ENCODE data around the gene CD300LG.
"Not testable (repeated sequence)": the region's sequence is repeated elsewhere in the genome, so short reads cannot be mapped to it uniquely, and the experiment has no call there.

CD300LG gene

DNA sequence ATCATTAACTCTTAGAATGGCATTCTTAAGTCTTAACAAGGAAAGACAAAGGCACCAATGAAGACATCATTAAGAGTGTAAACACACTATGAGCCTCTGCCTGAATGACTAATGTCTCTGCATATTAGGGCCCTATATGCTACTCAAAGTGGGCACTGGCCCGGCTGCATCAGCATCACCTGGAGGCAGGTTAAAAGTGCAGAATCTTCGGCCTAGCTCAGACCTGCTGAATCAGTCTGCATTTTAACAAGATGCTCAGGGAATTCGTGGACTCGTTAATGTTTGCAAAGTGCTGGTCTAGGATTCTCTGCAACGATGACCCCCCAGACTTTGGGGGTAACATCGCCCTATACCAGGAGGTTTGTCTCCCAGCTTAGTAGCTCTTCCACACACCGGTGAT lies 20.8 kb upstream of the CD300LG start:
- no peak for DNase-seq

DNA sequence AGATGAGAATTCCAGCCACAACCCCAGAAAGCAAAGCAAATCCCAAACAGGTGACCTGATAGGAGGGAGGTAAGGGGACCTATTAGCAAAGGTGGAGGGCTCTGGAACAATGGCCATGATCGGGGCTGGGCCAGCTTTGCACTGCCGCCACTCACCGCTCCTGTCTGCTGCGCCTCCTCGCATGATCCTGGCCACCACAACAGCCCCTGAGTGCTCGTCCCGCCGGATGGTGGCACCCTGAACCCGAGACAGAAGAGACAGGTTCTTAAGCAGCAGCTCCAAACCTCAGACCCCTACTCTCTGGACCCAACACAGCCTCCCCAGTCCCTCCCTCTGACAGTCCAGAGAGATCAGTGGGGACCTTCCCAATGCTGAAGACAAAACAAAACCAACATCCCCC lies 19.4 kb upstream of the CD300LG start:
- no peak for DNase-seq

DNA sequence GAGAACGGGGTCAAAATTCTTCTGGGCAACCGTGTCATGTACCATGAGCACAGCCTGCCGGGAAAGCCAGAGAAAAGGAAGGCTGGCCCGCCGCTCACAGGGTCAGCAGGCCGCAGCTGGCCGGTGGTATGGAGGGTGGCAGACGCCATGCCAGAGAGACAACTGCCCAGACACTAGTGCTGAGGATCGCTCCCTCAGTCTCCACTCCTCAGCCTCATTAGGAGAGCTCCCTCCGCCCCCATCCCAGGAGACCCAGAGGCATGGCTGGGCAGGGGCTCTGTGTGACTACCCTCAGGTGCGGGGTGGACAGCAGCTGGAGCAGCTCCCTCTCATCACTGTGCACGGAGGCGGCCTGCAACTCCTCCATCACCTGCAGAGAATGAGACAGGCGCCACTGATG lies 17.2 kb upstream of the CD300LG start:
- DNase-seq, result no peak

DNA sequence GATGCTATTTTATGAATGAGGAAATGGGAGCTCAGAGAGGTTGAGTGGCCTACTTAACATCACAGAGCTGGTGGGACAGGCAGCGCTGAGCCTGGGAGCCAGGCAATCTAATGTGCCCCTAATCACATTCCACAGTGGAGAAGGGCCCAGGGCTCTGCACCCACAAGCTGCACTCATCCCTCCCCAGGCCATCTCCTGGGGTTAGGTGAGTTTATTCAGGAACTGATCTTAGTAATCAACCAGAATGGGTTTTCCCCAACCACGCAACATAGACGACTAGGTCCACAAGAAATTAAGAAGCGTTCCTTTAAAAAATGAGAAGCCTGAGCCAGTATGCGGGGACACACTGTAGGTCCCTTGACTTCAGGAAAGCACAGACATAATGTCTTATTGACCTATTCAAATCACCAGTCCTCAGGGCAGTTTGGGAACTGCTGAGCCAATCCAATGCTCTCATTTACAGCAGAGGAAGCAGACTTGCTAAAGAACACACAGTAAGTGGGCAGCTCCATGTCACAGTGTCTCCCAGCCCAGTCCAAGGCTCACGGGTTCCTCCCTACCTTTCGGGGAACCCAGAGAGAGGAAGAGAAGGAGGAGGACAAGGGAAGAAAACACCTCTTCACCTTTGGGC lies 16.4 kb upstream of the CD300LG start:
- peak; percentile 39 for DNase-seq

DNA sequence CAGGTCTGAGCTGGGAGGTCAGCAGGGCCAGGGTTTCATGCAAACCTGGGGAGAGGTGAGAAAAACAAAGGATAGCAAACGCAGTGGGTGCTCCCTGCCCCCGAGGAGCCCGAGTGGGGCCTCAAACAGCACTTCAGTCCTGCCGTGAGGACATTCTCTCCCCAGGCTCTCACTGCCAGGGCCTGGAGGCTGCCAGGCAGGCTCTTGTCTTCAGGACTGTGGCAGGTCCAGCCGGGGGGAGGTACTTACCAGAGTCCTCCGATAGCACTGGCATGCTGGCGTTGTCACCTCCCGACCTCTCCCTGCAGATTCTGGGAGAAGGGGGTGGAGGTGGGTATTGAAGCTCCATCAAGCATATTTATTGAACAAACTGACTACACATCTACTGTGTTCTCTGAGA lies 15.3 kb upstream of the CD300LG start:
- DNase-seq, result no peak

DNA sequence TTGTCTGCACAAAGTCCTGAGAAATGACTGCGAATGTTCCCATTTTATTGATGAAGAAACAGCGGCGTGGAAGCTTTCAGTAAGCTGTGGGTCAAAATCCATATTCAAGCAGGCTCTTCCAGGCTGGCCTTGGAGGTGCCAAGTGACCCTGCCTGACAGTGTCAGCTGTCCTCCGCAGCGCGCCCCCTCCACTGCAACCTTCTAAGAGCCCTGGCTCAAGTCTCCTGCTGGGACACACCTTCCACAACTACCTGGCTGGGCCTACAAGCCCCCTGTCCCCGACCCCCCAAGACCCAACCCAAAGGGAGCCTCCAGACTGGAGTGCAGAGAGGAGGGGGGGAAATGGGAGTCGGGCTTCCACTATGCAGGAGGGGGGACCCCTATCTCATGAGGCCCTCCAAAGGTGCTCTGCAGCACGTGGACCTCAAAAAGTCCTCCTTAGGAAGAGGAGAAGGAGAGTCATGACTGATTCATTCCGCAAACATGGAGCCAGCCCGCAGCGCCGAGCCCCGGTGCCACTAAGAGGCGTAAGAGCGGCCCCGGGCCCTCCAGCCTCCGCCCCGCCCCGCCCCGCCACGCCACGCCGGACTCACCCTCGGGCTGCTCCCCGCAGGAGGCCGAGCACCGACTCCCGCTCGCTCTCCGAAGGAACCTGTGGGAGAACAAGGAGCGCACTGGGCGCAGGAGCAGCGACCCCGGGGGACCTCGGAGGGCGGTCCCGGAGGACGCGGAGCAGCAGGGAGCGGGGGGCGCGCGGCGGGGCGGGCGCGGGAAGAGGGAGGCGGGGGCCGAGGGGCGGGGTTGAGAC lies 14.6 kb upstream of the CD300LG start:
- peak; percentile 33 for DNase-seq

DNA sequence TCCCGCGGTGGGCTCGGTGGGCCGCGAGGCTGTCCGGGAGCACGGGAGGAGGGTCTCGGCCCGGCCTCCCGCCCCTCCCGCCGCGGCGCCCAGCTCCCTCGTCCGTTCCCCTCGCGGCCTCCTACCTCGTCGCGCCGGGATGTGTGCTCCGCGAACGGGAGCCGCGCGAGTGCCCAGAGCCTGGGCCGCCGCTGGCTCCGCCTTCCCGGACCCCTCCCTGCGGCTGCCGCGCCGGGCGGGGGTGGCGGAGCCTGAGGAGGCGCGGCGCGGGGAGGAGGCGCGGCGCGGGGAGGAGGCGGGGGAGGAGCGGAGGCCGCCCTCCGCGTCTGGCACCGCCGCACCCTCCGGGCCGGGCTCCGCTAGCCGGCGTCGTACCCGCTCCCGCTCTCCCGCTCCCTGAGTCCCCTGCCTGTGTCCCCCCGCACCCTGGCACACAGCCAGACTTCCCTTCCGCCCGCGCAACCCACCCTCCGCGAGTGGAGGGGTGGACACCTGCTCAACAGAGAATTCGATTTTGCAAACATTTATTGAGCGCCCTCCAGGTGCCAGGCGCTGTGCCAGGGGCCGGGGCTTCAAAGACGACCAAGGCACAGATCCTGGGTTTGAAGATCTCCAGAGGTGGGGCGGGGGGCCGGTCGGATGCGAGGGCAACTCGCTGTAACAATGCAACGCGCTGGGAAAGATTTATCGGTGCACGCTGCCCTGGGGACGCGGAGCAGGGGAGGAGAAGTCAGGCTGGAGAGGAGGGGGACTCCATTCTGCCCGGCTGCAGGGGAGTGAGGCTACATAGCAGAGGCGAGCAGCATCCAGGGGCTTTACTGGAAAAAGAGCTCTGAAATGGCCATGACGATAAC lies 13.8 kb upstream of the CD300LG start, which contains the start of gene MPP3:
MPP3 (minus strand) TSS at position 171 of the 854 bp plus-strand sequence. CDS start 1,240 bp downstream, outside the sequence.
- peak; percentile 47 for DNase-seq

DNA sequence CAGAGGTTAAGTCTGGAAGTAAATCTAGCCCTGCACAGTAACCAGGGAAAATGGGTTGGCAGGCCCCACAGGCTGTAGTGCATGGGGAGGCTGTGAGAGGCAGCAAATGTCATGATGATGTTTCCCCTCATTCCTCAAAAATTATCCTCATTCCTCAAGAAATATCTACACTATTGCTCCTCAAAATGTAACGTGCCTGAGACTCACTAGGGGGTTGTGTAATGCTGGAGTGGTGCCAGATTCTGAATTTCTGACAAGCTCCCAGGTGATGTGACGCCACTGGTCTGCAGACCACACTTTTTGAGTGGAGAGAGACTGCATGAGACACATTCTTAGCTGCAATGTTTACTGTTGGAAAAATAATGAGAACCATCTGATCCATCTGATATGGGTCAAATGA lies 12.9 kb upstream of the CD300LG start:
- DNase-seq, result no peak

DNA sequence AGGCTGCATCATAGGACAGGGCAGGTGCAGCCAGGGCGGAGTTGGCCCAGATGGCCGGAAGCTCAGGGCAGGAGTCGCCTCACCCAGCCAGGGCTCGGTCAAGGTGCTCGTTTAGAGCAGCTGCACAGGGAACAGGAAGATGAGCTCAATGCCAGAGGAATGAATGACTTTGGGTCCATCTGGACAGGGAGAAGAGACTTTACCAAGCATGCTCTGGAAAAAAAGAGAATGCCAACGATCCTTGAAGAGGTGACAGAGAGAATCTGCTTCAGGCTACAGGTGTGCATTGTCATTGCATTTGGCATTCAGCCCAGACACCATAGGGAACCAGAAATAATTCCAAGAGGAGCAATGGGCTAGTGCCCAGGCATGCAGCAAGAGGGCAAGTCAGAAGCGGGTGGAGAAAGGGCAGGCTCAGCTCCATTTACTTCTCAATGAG lies 7.3 kb upstream of the CD300LG start:
- no peak for DNase-seq

DNA sequence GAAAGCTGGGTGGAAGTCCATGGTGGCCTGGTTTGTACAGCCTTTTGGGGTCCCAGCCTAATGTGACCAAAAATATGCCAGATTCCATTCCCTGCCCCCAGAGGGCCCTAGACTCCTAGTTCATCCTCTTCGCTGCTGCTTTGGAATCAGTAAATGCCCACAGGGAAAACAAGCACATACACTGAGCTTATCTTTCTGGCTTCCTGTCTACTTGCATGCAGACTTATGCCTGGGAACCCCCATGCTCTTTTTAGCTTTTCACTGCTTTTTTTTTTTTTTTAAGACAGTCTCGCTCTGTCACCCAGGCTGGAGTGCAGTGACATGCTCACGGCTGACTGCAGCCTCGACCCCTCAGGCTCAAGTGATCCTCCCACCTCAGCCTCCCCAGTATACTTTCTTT lies 6.2 kb upstream of the CD300LG start:
- no peak for DNase-seq

DNA sequence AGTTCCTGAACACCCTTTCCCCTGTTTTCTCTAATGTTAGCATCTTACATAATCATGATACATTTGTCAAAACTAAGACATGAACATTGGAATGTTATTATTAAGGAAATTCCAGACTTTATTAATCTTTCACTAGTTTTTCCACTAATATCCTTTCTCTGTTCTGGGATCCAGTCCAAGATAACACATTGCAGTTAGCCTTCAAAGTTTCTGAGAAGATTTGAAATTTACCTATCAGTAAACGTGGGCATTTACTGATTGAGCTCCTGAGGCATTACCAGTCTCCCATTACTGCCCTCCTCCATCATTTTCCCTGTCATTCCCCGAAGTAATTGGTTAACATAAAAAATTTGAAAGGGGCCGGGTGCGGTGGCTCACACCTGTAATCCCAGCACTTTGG lies 5.7 kb upstream of the CD300LG start:
- no peak for DNase-seq

DNA sequence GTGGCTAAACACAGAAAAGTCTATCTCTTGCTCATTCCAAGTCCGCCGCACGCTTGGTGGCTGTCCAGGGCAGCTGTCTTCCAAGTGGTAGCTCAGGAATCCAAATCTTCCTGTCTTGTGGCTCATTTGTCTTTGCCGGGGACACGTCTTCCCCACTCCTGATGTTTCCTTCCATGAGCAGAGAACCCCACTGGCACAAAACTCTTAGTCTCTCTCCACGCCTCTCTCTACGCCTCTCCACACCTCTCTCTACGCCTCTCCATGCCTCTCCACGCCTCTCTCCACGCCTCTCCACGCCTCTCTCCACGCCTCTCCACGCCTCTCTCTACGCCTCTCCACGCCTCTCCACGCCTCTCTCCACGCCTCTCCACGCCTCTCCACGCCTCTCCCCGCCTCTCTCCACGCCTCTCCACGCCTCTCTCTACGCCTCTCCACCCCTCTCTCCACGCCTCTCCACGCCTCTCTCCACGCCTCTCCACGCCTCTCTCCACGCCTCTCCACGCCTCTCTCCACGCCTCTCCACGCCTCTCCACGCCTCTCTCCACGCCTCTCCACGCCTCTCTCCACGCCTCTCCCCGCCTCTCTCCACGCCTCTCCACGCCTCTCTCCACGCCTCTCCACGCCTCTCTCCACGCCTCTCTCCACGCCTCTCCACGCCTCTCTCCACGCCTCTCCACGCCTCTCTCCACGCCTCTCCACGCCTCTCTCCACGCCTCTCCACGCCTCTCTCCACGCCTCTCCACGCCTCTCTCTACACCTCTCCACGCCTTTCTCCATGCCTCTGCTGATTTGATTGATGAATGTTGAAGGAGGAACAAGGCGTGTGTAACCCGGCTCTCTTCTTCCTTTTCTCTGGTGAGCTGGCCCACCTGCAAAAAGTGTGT lies 4.6 kb upstream of the CD300LG start:
- DNase-seq, result not testable (repeated sequence)

DNA sequence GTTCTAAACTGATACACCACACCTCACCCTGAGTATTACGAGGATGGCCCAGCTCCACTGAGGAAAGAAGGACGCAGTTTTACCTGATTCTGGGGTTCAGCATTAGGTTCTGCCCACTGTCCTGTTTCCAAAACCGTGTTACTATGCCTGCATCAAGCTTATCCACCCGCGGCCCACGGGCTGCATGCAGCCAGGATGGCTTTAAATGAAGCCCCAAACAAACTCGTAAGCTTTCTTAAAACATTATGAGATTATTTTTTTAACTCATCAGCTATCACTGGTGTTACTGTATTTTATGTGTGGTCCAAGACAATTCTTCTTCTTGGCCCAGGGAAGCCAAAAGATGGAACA lies 4.0 kb upstream of the CD300LG start:
- no peak for DNase-seq

DNA sequence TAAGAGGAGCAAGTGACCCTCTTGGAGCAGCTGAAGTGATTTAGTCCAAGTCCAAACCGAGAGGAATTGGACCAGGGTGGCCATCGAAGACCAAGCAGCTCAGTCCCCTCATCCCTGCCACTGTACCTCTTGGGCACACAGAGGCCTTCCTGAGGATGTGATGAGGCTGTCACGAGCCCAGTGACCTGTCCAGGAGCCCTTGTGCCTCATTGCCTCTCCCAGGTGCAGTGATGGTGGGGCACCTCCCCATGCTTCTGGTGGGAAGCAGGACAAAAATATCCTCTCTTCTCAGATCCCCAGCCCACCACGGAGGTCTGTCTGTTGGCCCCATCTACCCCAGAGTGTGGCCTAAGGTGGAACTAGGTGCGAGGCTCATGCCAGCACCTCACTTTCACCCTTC lies 2.7 kb upstream of the CD300LG start:
- no peak for DNase-seq

DNA sequence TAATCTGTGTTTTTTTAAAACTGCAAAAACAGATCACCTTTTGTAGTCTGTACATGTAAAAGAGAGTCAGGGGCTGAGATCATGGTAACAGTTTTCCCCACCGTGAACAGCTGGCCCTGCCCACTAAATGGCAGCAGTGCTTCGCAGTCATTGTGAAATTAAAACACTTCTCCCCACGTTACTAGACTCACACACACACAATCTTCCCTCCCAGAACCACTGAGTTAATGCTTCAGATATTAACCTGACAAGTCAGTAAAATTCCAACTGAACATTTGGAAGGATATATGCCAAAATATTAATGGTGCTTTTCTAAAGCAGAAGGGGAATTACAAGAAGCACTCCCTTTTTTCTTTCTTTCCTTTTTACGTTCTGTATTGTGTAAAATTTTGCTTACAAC lies 1.2 kb upstream of the CD300LG start:
- no peak for DNase-seq

DNA sequence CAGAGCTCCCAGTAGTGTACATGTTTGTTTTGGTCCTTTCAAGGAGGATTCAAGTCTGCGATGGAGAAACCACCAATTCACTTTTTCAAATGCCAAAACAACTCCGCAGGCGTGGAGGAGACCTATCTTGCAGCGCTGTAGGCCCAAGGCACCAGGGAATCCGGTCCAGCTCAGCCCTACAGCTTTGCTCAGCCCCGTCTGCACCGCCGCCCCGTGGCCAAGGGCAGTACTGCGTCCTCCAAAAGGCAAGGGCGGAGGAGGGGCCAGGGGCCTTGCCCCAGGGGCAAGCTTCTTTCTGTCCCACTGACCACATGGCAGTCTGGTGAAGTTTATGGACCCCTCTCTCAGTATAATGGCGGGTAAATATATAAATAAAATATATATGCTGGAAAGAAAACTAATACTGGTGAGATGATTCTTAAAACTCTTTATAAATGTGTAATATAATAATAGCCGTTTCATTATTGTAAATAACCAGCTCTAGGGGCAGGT lies 709 bp upstream of the CD300LG start:
- DNase-seq, result peak; percentile 89

DNA sequence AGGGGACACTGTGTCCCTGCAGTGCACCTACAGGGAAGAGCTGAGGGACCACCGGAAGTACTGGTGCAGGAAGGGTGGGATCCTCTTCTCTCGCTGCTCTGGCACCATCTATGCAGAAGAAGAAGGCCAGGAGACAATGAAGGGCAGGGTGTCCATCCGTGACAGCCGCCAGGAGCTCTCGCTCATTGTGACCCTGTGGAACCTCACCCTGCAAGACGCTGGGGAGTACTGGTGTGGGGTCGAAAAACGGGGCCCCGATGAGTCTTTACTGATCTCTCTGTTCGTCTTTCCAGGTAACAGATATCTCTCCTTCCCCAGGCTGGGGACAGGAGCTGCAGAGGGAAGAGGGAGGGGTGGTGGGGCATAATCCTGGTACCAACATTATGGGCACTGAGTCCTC lies 1.6 kb downstream of the CD300LG start:
- DNase-seq, result no peak

DNA sequence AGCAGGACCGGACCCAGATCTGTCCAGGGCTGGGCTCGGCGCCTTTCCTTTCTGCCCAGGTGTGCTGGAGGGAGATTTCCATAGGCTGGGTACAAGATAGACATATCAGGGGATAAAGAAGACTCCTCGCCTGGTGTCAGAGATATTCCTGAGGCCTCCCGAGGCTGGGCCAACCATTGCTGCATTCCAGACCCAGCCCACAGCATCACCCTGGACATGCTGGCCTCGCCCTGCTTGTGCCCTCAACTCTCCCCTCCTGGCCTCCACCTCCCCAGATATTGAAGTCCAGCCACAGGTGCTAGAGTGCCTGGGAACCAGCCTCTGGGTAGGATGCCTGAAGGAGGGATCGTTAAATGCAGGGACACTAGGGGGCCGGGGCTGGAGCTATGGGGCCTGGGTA lies 2.1 kb downstream of the CD300LG start:
- DNase-seq, result no peak

DNA sequence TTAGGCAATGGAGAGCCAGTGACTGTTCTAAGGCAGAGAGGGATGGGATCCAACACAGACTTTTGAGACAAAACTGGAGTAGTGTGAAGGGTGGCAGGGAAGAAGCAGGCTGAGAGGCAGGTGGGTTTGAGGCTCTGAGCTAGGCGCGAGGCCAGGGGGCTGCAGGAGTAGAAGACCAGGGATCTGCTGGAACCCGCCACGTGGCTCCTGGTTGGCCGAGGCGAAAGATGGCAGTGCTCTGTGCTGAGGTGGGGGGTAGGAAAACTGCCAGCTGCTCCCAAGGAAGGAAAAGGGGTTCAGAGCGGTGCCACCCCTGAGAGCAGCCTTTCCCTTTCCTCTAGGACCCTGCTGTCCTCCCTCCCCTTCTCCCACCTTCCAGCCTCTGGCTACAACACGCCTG lies 5.6 kb downstream of the CD300LG start:
- DNase-seq, result no peak

DNA sequence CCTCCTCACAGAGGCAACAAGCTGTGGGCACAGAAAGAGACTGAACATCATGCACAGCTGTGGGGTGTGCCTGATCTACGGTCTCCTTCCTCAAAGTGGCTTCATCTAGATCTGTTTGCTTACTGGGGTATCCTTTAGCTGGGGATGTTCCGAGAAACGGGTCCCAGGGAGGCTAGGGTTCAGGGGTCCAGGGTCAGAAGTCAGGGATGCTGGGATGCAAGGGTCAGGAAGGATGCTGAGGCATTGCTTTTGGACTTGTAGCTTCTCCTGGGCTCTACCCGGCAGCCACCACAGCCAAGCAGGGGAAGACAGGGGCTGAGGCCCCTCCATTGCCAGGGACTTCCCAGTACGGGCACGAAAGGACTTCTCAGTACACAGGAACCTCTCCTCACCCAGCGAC lies 6.6 kb downstream of the CD300LG start:
- DNase-seq, result no peak

DNA sequence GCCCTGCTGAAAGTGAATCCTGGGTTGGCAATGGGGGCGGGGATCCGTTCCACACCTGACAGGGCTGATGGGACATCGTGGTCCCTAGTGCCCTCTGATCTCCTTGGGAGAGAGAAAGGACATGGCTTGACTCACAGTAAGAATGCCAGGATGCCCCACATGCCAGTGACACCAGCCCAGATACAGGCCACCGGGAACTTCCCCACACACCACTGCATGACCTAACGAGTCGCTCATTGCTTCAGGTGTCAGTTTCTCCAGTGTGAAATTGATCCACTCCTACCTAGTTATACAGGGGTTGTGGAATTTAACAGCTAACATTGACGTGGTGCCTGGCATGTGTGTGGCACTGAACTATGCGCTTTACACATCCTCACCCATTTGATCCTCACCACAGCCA lies 7.5 kb downstream of the CD300LG start:
- no peak for DNase-seq

DNA sequence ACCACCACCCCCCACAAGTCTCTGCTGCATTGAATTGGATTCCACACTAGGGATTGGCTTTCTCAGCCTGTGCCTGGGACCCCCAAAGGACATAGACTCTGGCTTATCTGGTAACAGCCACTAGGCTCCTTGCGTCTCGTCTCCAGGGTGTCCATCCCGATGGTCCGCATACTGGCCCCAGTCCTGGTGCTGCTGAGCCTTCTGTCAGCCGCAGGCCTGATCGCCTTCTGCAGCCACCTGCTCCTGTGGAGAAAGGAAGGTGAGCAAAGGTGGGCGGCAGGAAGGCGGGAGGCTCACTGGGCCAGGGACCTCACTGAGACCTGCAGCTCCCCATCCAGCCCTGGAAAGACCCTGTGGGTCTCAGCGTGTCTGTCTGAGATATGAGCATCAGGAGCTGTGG lies 8.1 kb downstream of the CD300LG start:
- DNase-seq, result no peak

DNA sequence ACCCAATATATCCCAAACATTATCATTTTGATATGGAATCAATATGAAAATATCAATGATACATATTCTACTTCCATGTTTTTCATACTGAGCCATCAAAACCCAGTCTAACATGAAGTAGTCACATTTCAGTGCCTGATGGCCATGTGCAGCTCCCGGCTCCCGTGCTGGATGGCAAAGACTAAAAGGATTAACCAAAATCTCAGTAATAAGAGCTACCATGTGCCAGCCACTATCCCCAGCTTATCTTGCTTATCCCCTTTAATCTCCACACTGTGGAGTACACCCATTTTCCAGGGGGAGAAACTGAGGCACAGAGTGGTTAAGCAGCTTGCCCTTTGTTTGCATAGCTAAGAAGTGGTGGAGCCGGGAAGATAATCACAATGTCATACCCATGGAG lies 9.2 kb downstream of the CD300LG start:
- no peak for DNase-seq
